Gastrocnemius medialis (tissue), 4 donors: Measurements from ENCODE around the gene ABCA13. TPM values are rescaled to one million over a fixed set of nuclear protein-coding genes. Genes with fewer than 3 reads are reported as not detected.

Experiments used
- ATAC-seq, 2 donors: fragments of 150-250 bp; one replicate each; pipeline ENCODE4 v1.9.1; 2016
- DNase-seq, 2 donors: peaks; one replicate each; pipeline ENCODE4 v3.0.0-alpha.2; 2019
- H3K27ac ChIP-seq, 4 donors: fragments of 200-600 bp; sonication (generic); 1 replicate in 1 of 4; 2 replicates in 3 of 4; pipeline ENCODE4 v1.5.1; 2016 to 2018; ENCODE audit warnings: mild to moderate bottlenecking in 2 of 4, moderate library complexity in 1 of 4
- H3K27me3 ChIP-seq, 3 donors: fragments of 200-600 bp; sonication (generic) in 2 of 3; 1 replicate in 1 of 3; 2 replicates in 2 of 3; pipeline versions ENCODE4 v1.5.1 to v1.6.0; 2016 to 2019; ENCODE audit warnings: mild to moderate bottlenecking in 1 of 3, moderate library complexity in 1 of 3
- H3K36me3 ChIP-seq, 2 donors: fragments of 200-600 bp; sonication (generic) in 1 of 2; one replicate each; pipeline ENCODE4 v1.5.1; 2017 to 2018
- H3K4me1 ChIP-seq, 2 donors: fragments of 200-600 bp; sonication (generic) in 1 of 2; one replicate each; pipeline ENCODE4 v1.5.1; 2016 to 2017; ENCODE audit warnings: mild to moderate bottlenecking in 2 of 2
- H3K4me3 ChIP-seq, 4 donors: fragments of 200-600 bp; sonication (generic) in 3 of 4; 1 replicate in 1 of 4; 2 replicates in 3 of 4; pipeline ENCODE4 v1.5.1; 2016 to 2019; ENCODE audit warnings: mild to moderate bottlenecking in 2 of 4
- H3K9me3 ChIP-seq, 3 donors: fragments of 200-600 bp; sonication (generic) in 2 of 3; 1 replicate in 1 of 3; 2 replicates in 2 of 3; pipeline ENCODE4 v1.5.1; 2016 to 2019
- POLR2A ChIP-seq, 2 donors: fragments of 450-650 bp; IDR thresholded peaks; one replicate each; pipeline ENCODE4 v1.6.1; 2017; ENCODE audit warnings: antibody characterized with exemption in 2 of 2, mild to moderate bottlenecking in 2 of 2, moderate library complexity in 2 of 2
- in situ Hi-C, 4 donors: fragments of 200-750 bp; cut with MboI; loops; one replicate each; pipeline versions ENCODE4 v1.15.0 to v1.8.0; 2017; ENCODE audit warnings: low sequenced_read_pairs in 4 of 4
- intact Hi-C: fragments of 100-400 bp; cut with DNase I; formaldehyde crosslinking; loops from one replicate; pipeline ENCODE4 v1.15.1; 2023; ENCODE audit warnings: low total_unique reads
- total RNA-seq, 4 donors: library from RNA; depleted of rRNA; stranded (reverse); fragments of >200 nt; gene quantifications; one replicate each; pipeline versions ENCODE4 v1.1.0 to v1.2.3, GENCODE V29; 2016
- TF ChIP-seq, protein P1 (sequence below), 5 experiments: fragments of 450-650 bp in 3 of 5; fragments of 200-600 bp in 2 of 5; sonication (generic) in 2 of 5; IDR thresholded peaks in 4 of 5; conservative IDR thresholded peaks in 1 of 5; 1 replicate in 4 of 5; 2 replicates in 1 of 5; pipeline ENCODE4 v1.5.1; 2016 to 2019; ENCODE audit warnings: antibody characterized with exemption in 5 of 5, mild to moderate bottlenecking in 3 of 5, moderate library complexity in 3 of 5

The ABCA13 gene
- total RNA-seq, 4 donors from 2014 or later = 0.03 to 0.10 TPM; not detected in 2

DNA sequence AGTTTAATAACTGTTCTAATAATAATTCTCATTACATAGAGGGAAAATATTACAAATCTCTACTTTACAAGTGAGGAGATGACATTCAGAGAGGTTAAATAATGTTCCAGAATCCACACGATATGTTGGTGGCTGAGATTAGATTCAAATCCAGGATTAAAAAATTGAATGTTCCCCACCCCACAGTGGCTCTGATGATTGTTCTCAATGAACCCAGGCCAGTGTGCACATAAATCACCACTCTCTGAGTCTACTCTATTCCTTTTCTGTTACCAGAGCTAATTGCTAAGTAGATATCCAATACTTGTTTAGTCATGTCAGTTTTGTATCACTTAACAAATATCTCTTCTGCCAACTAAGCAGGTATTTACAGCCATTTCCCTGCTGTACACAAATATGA lies 281.0 kb downstream of the ABCA13 start:
- in situ Hi-C loops = no loop called here
- DNase-seq = no peak
- Histone ChIP-seq H3K9me3 (no peaks in the 10 kb centered on the region), H3K4me3 (no peak overlapping the region), H3K4me1 (no peaks in the 10 kb centered on the region), H3K36me3 (no peaks in the 10 kb centered on the region), H3K27ac (no peak overlapping the region), H3K27me3 (no peaks in the 10 kb centered on the region)
- TF ChIP-seq POLR2A (IDR thresholded peaks at IDR 0.05) = no peak
- TF ChIP-seq, protein P1, sequence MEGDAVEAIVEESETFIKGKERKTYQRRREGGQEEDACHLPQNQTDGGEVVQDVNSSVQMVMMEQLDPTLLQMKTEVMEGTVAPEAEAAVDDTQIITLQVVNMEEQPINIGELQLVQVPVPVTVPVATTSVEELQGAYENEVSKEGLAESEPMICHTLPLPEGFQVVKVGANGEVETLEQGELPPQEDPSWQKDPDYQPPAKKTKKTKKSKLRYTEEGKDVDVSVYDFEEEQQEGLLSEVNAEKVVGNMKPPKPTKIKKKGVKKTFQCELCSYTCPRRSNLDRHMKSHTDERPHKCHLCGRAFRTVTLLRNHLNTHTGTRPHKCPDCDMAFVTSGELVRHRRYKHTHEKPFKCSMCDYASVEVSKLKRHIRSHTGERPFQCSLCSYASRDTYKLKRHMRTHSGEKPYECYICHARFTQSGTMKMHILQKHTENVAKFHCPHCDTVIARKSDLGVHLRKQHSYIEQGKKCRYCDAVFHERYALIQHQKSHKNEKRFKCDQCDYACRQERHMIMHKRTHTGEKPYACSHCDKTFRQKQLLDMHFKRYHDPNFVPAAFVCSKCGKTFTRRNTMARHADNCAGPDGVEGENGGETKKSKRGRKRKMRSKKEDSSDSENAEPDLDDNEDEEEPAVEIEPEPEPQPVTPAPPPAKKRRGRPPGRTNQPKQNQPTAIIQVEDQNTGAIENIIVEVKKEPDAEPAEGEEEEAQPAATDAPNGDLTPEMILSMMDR (IDR thresholded peaks at IDR 0.05 in 4 of 5, conservative IDR thresholded peaks at IDR 0.05 in 1 of 5) = no peak
- intact Hi-C loops = no loop called here
- no peak for ATAC-seq

DNA sequence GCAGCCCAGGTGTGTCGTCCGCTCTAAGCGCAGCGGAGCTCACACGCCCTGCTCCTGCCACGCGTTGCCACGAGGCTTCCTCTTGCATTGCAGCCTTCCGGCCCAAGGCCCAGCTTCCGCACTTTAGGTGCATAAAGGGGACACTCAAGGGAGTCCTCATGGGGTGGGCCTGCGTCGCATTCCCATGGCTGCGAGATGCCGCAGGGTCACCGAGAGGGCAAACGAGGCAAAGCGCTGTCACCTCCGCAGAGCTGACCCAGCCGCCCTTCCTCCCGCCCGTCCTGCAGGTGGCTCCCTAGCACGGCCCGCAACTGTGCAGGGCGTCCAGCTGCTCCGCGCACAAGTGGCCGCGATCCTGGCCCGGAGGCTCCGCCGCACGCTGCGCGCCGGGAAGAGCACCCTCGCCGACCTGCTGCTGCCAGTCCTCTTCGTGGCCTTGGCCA lies 283.5 kb downstream of the ABCA13 start:
- TF ChIP-seq, protein P1 (IDR thresholded peaks at IDR 0.05 in 4 of 5, conservative IDR thresholded peaks at IDR 0.05 in 1 of 5) = no peak
- no peak for TF ChIP-seq POLR2A (IDR thresholded peaks at IDR 0.05)
- Histone ChIP-seq H3K36me3 (no peaks in the 10 kb centered on the region), H3K27ac (no peak overlapping the region), H3K27me3 (no peaks in the 10 kb centered on the region), H3K4me3 (no peak overlapping the region), H3K4me1 (no peaks in the 10 kb centered on the region), H3K9me3 (no peaks in the 10 kb centered on the region)
- intact Hi-C loops = no loop called here
- ATAC-seq (no peak), DNase-seq (no peak)
- in situ Hi-C loops = no loop called here

DNA sequence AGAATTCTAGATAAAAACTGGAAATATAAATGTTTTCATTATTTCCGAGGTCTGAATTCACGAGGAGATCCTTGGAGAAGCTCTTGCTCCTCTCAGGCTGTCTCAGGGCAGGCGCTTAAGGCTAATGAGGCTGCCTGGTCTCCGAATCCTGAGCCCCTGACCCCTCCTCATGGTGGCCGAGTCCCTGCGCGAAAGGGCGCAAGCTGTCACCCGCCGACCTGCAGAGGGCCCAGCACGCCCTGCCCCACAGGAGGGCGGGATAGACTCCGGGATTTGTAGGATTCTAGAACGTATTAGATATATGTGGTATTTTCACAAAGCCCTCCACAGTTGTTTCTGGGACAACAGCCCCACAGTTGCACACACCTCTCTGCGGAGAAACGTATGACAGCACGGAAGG lies 284.1 kb downstream of the ABCA13 start:
- TF ChIP-seq, protein P1 (IDR thresholded peaks at IDR 0.05 in 4 of 5, conservative IDR thresholded peaks at IDR 0.05 in 1 of 5) = no peak
- no peak for TF ChIP-seq POLR2A (IDR thresholded peaks at IDR 0.05)
- Histone ChIP-seq H3K27ac (no peak overlapping the region), H3K9me3 (no peaks in the 10 kb centered on the region), H3K4me3 (no peak overlapping the region), H3K4me1 (no peaks in the 10 kb centered on the region), H3K27me3 (no peaks in the 10 kb centered on the region), H3K36me3 (no peaks in the 10 kb centered on the region)
- no peak for DNase-seq
- intact Hi-C loops = no loop called here
- in situ Hi-C loops = no loop called here
- no peak for ATAC-seq

DNA sequence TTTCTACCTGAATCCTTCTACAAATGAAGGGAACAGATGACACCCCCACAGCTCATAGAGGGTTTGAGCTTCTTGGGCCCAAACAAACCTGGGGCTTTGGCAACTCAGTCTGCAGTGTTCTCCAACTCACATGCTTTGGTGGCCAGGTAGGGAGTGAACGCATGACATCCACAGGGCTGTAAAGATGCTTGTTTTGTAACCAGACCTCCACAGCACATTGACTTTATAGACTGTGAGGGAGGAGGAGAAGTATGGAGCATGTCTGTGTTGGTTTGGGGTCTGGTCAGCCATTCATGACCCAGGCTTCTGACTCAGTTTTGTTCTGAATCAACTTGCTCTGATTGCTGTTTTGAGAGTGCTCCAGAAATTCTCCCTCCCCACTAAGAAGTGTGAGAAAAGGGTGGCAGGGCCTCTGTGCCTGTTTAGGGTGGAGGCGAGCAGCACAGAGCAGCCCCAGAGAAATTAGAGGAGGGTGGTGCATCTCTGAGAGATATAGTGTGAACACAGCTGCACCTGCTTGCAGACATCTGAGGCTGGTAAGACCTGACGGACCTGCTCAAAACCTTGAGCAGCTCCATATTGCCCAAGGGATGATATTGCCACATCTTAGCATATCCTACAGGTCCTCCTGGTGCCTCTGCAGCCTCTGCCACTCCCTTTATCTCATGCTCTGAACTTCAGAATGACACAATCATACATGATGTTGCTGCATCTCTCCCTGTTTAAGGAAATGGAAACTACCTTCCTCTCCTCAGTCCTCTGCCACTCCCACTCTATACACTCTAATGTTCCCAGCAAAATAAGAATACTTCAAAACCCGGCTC lies 287.7 kb downstream of the ABCA13 start:
- Histone ChIP-seq H3K27ac (no peak overlapping the region), H3K27me3 (no peaks in the 10 kb centered on the region), H3K36me3 (no peaks in the 10 kb centered on the region), H3K4me1 (no peaks in the 10 kb centered on the region), H3K9me3 (no peaks in the 10 kb centered on the region), H3K4me3 (no peak overlapping the region)
- ATAC-seq (no peak), DNase-seq (no peak)
- TF ChIP-seq POLR2A (IDR thresholded peaks at IDR 0.05) = no peak
- TF ChIP-seq, protein P1 (IDR thresholded peaks at IDR 0.05 in 4 of 5, conservative IDR thresholded peaks at IDR 0.05 in 1 of 5) = no peak
- intact Hi-C loops = no loop called here
- in situ Hi-C loops = no loop called here
